LoVo (cell line): ENCODE data around the gene VWA7.

Source experiments
- DNase-seq: peaks from one replicate; pipeline ENCODE4 v3.0.0-alpha.2; 2016; ENCODE audit warnings: low spot score

The VWA7 gene

GRCh38 chr6:31729979-31730630 is 47.0 kb downstream of the VWA7 start:
- no peak for DNase-seq

- no peak for DNase-seq
Observed at GRCh38 chr6:31729515-31729978, 47.6 kb downstream of the VWA7 start.

- no peak for DNase-seq
Observed at GRCh38 chr6:31728767-31729514, 48.2 kb downstream of the VWA7 start, which contains the start of gene DDAH2. Gene DDAH2 (minus strand): TSS chr6:31729299. CDS start chr6:31729161, 138 bp downstream.

- DNase-seq = no peak
Observed at GRCh38 chr6:31727717-31728671, 49.1 kb downstream of the VWA7 start.

- no peak for DNase-seq
Observed at GRCh38 chr6:31727034-31727716, 50.0 kb downstream of the VWA7 start.

- DNase-seq = no peak
Observed at GRCh38 chr6:31725502-31726350, 51.4 kb downstream of the VWA7 start.

GRCh38 chr6:31723980-31724691 is 53.0 kb downstream of the VWA7 start:
- DNase-seq = no peak

GRCh38 chr6:31723245-31723979 is 53.7 kb downstream of the VWA7 start, which contains the start of gene MPIG6B:
Gene MPIG6B (plus strand): TSS chr6:31723373. CDS start chr6:31723384, 11 bp downstream.
- DNase-seq = no peak

- DNase-seq = no peak
Observed at GRCh38 chr6:31722173-31722572, 55.0 kb downstream of the VWA7 start.

- no peak for DNase-seq
Observed at GRCh38 chr6:31721351-31722020, 55.6 kb downstream of the VWA7 start, which contains the start of gene LY6G6C. Gene LY6G6C (minus strand): TSS chr6:31721746. CDS start chr6:31721679, 67 bp downstream.

GRCh38 chr6:31720196-31720770 is 56.8 kb downstream of the VWA7 start:
- no peak for DNase-seq

GRCh38 chr6:31719001-31719400 is 58.1 kb downstream of the VWA7 start:
- no peak for DNase-seq

GRCh38 chr6:31718265-31718664 is 58.9 kb downstream of the VWA7 start:
- DNase-seq = peak; percentile 78

- no peak for DNase-seq
Observed at GRCh38 chr6:31717499-31718222, 59.5 kb downstream of the VWA7 start.
